IPS-15b (cell line): ENCODE measurements around the gene MXD4.
"Not testable (repeated sequence)": the region's sequence is repeated elsewhere in the genome, so short reads cannot be mapped to it uniquely, and the experiment has no call there.

ENCODE experiments used
- H3K27me3 ChIP-seq: one replicate; pipeline ENCODE4 v1.6.1; 2013; ENCODE audit warnings: low read length; ENCODE audit not compliant: control insufficient read depth, insufficient read depth
- H3K36me3 ChIP-seq: one replicate; pipeline ENCODE4 v1.6.1; 2013; ENCODE audit warnings: low read length; ENCODE audit not compliant: control insufficient read depth, insufficient read depth
- H3K4me1 ChIP-seq: one replicate; pipeline ENCODE4 v1.6.1; 2013; ENCODE audit warnings: mild to moderate bottlenecking, low read length; ENCODE audit not compliant: control insufficient read depth, insufficient read depth
- H3K4me3 ChIP-seq: one replicate; pipeline ENCODE4 v1.5.1; 2013; ENCODE audit warnings: low read depth, low read length
- H3K9ac ChIP-seq: one replicate; pipeline ENCODE4 v1.6.1; 2013; ENCODE audit warnings: low read depth, mild to moderate bottlenecking, low read length
- H3K9me3 ChIP-seq: one replicate; pipeline ENCODE4 v1.6.1; 2013; ENCODE audit warnings: mild to moderate bottlenecking, low read length; ENCODE audit not compliant: control insufficient read depth, insufficient read depth

The MXD4 gene

DNA sequence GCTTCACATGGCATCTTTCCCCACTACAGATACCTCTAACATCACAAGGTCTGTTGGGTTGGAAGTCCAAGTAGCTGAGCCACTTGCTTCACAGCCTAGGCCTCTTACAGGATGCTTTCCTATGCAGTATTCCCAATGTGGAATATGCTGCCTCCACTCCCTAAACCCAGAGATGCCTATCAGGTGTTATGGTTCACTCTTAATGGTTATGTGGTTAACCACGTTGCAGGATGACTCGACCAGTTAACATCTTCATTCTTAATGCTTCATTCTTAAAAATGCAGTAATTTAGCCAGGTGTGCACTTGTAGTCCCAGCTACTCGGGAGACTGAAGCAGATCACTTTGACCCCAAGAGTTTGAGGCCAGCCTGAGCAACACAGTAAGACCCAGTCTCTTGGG is 44.2 kb downstream of the MXD4 start:
- H3K36me3 ChIP-seq, result no peaks in the 10 kb centered on the region
- peaks cover 23% of the 10 kb centered on the region for H3K4me1 ChIP-seq
- no peaks in the 10 kb centered on the region for H3K27me3 ChIP-seq
- H3K9me3 ChIP-seq, result no peaks in the 10 kb centered on the region
- no peak overlapping the region for H3K9ac ChIP-seq
- H3K4me3 ChIP-seq, result no peak overlapping the region

DNA sequence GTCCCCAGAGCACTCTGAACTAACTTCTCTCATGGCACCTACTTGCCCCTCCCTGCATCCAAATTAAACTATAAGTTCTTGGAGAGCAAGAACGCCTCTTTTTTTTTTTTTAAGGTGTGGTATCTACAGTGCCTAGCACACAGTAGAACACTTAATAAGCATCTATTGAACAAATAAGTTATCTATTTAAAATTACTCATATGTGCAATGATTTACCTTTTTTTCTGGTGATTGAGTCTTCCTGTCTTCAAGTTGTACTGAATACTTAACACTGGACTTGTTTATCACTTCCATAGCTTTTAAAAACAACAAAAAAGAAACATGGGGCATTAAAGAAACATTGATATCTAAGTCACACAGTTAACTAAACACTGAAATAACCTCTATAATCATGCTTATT is 49.1 kb downstream of the MXD4 start:
- Histone ChIP-seq H3K36me3 (no peaks in the 10 kb centered on the region), H3K9ac (no peak overlapping the region), H3K27me3 (no peaks in the 10 kb centered on the region), H3K4me1 (peaks cover 5% of the 10 kb centered on the region), H3K4me3 (no peak overlapping the region), H3K9me3 (no peaks in the 10 kb centered on the region)

DNA sequence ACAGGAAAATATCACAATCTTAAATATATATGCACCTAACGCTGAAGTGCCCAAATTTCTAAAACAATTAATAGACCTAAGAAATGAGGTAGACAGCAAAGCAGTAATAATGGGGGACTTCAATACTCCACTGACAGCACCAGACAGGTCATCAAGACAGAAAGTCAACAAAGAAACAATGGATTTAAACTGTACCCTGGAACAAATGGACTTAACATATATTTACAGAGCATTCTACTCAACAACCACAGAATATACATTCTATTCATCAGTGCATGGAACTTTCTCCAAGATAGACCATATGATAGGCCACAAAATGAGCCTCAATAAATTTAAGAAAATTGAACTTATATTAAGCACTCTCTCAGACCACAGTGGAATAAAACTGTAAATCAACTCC is 59.1 kb downstream of the MXD4 start:
- H3K36me3 ChIP-seq, H3K4me1 ChIP-seq, H3K9ac ChIP-seq, H3K4me3 ChIP-seq, H3K27me3 ChIP-seq, H3K9me3 ChIP-seq: not testable (repeated sequence)
